SH-SY5Y (cell line): Measurements from ENCODE around the gene GRIP1.

Experiments
- GATA2 ChIP-seq: IDR thresholded peaks from 2 replicates; pipeline ENCODE4 v1.6.1; 2011; ENCODE audit warnings: mild to moderate bottlenecking, low read depth, low read length
- GATA3 ChIP-seq: IDR thresholded peaks from 2 replicates; pipeline ENCODE4 v1.6.1; 2011; ENCODE audit warnings: low read depth, mild to moderate bottlenecking, low read length, moderate library complexity

- TF ChIP-seq GATA2 (no peak), GATA3 (no peak)
These were observed 231.2 kb downstream of the GRIP1 start for GRCh38 chr12:66447643-66448042.
